ENCODE measurements around the gene DENND1C.

GRCh38 chr19:6482343-6482686 is 728 bp upstream of the DENND1C start:
- TF ChIP-seq EP300 (IDR thresholded peaks at IDR 0.05; ENCODE audit: low read length) (no peak), ZNF436 (CRISPR knock-in tag; IDR thresholded peaks at IDR 0.05) (no peak), SIN3A (IDR thresholded peaks at IDR 0.05; ENCODE audit: borderline replicate concordance in 2 of 2, control insufficient read depth in 1 of 2, low read depth in 2 of 2, low read length in 2 of 2) (no peak), SETDB1 (IDR thresholded peaks at IDR 0.05; ENCODE audit: low read length) (no peak), CHD2 (IDR thresholded peaks at IDR 0.05; ENCODE audit: low read depth, low read length) (no peak), YY1 (IDR thresholded peaks at IDR 0.05; ENCODE audit: borderline replicate concordance in 1 of 3, control insufficient read depth in 1 of 3, extremely low read depth in 1 of 3, insufficient read depth in 3 of 3, insufficient read length in 1 of 3, insufficient replicate concordance in 2 of 3, low read depth in 1 of 3, low read length in 2 of 3) (no peak), ILF3 (IDR thresholded peaks at IDR 0.05; ENCODE audit: borderline replicate concordance) (no peak), CHD1 (IDR thresholded peaks at IDR 0.05; ENCODE audit: low read length) (no peak), TCF7L2 (IDR thresholded peaks at IDR 0.05; ENCODE audit: low read depth, low read length) (no peak), ARID2 (IDR thresholded peaks at IDR 0.05) (no peak), CTCF (IDR thresholded peaks at IDR 0.05 in 2 of 3, conservative IDR thresholded peaks at IDR 0.05 in 1 of 3; ENCODE audit: insufficient read depth in 2 of 3, low read depth in 1 of 3, low read length in 3 of 3) (no peak)

Measured in K562 (cell line).